Endodermal cell (in vitro differentiated cells): ENCODE measurements around the gene FBXO38. TPM values are rescaled to one million over a fixed set of nuclear protein-coding genes. Genes with fewer than 3 reads are reported as not detected.

Experiments used
- DNase-seq: peaks from one replicate; pipeline ENCODE4 v3.0.0-alpha.2; 2017
- H3K27ac ChIP-seq: 2 replicates; pipeline ENCODE4 v1.5.1; 2013; ENCODE audit warnings: mild to moderate bottlenecking, low read depth, low read length, moderate library complexity
- H3K27me3 ChIP-seq: 2 replicates; pipeline ENCODE4 v1.6.1; 2013; ENCODE audit warnings: mild to moderate bottlenecking, low read length, moderate library complexity; ENCODE audit not compliant: insufficient read depth, control insufficient read depth, poor library complexity, severe bottlenecking
- H3K36me3 ChIP-seq: 2 replicates; pipeline ENCODE4 v1.7.0; 2013; ENCODE audit warnings: mild to moderate bottlenecking, low read length, moderate library complexity; ENCODE audit not compliant: control insufficient read depth, insufficient read depth
- H3K4me1 ChIP-seq: one replicate; pipeline ENCODE4 v1.7.0; 2013; ENCODE audit warnings: low read length; ENCODE audit not compliant: control insufficient read depth, insufficient read depth
- H3K4me3 ChIP-seq: 2 replicates; pipeline ENCODE4 v1.5.1; 2013; ENCODE audit warnings: mild to moderate bottlenecking, low read length, moderate library complexity
- H3K9ac ChIP-seq: 2 replicates; pipeline ENCODE4 v1.6.1; 2013; ENCODE audit warnings: mild to moderate bottlenecking, low read length, moderate library complexity; ENCODE audit not compliant: poor library complexity, severe bottlenecking; ENCODE audit errors: extremely low read depth
- H3K9me3 ChIP-seq: 2 replicates; pipeline ENCODE4 v1.6.1; 2013; ENCODE audit warnings: mild to moderate bottlenecking, low read length, moderate library complexity; ENCODE audit not compliant: control insufficient read depth
- H3K27ac Mint-ChIP-seq: 2 replicates; pipeline ENCODE4 v1.8.0; 2020; ENCODE audit warnings: mixed read lengths
- H3K27me3 Mint-ChIP-seq: 2 replicates; pipeline ENCODE4 v1.8.0; 2021; ENCODE audit warnings: mild to moderate bottlenecking, mixed read lengths; ENCODE audit not compliant: insufficient read depth
- H3K36me3 Mint-ChIP-seq: 2 replicates; pipeline ENCODE4 v1.8.0; 2020; ENCODE audit warnings: low read depth, mixed read lengths
- H3K4me1 Mint-ChIP-seq: 2 replicates; pipeline ENCODE4 v1.8.0; 2020; ENCODE audit warnings: mixed read lengths
- H3K4me3 Mint-ChIP-seq: 2 replicates; pipeline ENCODE4 v1.8.0; 2020; ENCODE audit warnings: mild to moderate bottlenecking, moderate library complexity, mixed read lengths
- H3K9me3 Mint-ChIP-seq: 2 replicates; pipeline ENCODE4 v1.8.0; 2020; ENCODE audit warnings: mild to moderate bottlenecking, mixed read lengths
- WGBS, 2 experiments: methylation state at CpG; one replicate each; pipeline versions ENCODE4 v1.1.5 to v1.1.7; 2013; ENCODE audit warnings: missing lambda C conversion rate in 2 of 2, mixed read lengths in 1 of 2; ENCODE audit not compliant: insufficient coverage in 1 of 2, insufficient read length in 1 of 2; 5-methylcytosine and 5-hydroxymethylcytosine counted together
- total RNA-seq, 2 donors: library from RNA; stranded (reverse); fragmentation: NEBNext Ultra II Directional in 1 of 2; extraction: Animal tissue kit (Norgen Biotek cat#: 25700) in 1 of 2; gene quantifications; 2 replicates in 1 of 2; 3 replicates in 1 of 2; pipeline ENCODE4 v1.2.1, GENCODE V29; 2021
- TF ChIP-seq, protein P1 (sequence below): fragments of 200-600 bp; sonication (generic); conservative IDR thresholded peaks from 2 replicates; pipeline ENCODE4 v1.5.0; 2021; ENCODE audit warnings: antibody characterized with exemption, mild to moderate bottlenecking

Gene FBXO38
- total RNA-seq, 2 donors from 2014 or later, result 45.4 to 49.7 TPM

DNA sequence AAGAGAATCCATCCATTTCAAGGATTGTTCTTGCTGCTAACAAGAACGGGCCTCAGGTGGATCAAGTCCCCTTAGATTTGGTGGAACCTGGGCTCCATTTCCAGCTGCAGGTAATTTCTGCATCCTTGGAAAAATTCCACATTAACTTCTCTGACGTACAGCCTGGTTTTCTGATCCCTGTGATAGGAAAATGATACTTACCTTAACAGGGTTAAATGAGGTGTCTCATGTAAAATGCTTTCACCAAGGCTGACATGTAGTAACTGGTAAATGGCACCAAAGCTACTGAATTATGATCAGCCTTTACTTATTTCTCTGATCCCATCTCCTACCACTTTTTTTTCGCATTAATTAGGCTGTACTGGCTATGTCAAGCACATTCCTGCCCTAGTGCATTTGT lies 93.7 kb downstream of the FBXO38 start:
- TF ChIP-seq, protein P1, sequence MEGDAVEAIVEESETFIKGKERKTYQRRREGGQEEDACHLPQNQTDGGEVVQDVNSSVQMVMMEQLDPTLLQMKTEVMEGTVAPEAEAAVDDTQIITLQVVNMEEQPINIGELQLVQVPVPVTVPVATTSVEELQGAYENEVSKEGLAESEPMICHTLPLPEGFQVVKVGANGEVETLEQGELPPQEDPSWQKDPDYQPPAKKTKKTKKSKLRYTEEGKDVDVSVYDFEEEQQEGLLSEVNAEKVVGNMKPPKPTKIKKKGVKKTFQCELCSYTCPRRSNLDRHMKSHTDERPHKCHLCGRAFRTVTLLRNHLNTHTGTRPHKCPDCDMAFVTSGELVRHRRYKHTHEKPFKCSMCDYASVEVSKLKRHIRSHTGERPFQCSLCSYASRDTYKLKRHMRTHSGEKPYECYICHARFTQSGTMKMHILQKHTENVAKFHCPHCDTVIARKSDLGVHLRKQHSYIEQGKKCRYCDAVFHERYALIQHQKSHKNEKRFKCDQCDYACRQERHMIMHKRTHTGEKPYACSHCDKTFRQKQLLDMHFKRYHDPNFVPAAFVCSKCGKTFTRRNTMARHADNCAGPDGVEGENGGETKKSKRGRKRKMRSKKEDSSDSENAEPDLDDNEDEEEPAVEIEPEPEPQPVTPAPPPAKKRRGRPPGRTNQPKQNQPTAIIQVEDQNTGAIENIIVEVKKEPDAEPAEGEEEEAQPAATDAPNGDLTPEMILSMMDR, result no peak
- peaks cover 27% of the 10 kb centered on the region for H3K27me3 ChIP-seq
- Mint-ChIP-seq H3K9me3 (no peaks in the 10 kb centered on the region), H3K4me1 (no peaks in the 10 kb centered on the region), H3K27me3 (peaks cover 8% of the 10 kb centered on the region), H3K36me3 (no peaks in the 10 kb centered on the region), H3K4me3 (no peak overlapping the region), H3K27ac (no peak overlapping the region)
- DNase-seq, result no peak
- no peaks in the 10 kb centered on the region for H3K36me3 ChIP-seq
- no peak overlapping the region for H3K27ac ChIP-seq
- no peaks in the 10 kb centered on the region for H3K9me3 ChIP-seq
- H3K4me3 ChIP-seq, result no peak overlapping the region
- WGBS, 2 experiments, result 89 to 92% methylated on average over 3 of the region's 3 CpGs
- H3K4me1 ChIP-seq, result no peaks in the 10 kb centered on the region
- no peak overlapping the region for H3K9ac ChIP-seq

DNA sequence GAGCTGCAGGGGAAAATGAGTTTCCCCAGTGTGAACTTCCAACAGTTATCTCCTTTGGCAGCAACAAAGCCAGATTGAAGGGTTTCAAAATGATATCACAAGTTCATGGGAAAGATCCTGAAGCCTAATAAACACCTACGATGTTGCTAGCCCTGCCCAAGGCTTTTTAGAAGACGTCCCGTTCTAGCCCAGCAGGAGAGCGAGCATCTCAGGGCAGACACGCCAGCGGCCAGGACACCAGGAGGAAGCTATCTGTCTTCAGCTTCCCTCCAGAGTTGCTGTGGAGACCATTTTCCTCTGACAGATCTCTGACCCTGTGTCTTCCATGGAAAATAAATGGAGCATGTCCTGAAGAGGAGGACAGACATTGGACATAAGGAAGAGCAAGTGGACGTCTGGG lies 98.4 kb downstream of the FBXO38 start:
- TF ChIP-seq, protein P1, result no peak
- no peak overlapping the region for H3K4me3 ChIP-seq
- H3K9me3 Mint-ChIP-seq, result no peaks in the 10 kb centered on the region
- H3K4me3 Mint-ChIP-seq, result no peak overlapping the region
- H3K27ac Mint-ChIP-seq, result no peak overlapping the region
- no peak overlapping the region for H3K9ac ChIP-seq
- H3K27me3 ChIP-seq, result peaks cover 26% of the 10 kb centered on the region
- no peak overlapping the region for H3K27ac ChIP-seq
- no peaks in the 10 kb centered on the region for H3K36me3 Mint-ChIP-seq
- no peaks in the 10 kb centered on the region for H3K36me3 ChIP-seq
- DNase-seq, result peak; percentile 55
- no peaks in the 10 kb centered on the region for H3K4me1 Mint-ChIP-seq
- WGBS, 2 experiments, result 86 to 87% methylated on average over 7 of the region's 7 CpGs
- no peaks in the 10 kb centered on the region for H3K9me3 ChIP-seq
- no peaks in the 10 kb centered on the region for H3K4me1 ChIP-seq
- H3K27me3 Mint-ChIP-seq, result peaks cover 38% of the 10 kb centered on the region

DNA sequence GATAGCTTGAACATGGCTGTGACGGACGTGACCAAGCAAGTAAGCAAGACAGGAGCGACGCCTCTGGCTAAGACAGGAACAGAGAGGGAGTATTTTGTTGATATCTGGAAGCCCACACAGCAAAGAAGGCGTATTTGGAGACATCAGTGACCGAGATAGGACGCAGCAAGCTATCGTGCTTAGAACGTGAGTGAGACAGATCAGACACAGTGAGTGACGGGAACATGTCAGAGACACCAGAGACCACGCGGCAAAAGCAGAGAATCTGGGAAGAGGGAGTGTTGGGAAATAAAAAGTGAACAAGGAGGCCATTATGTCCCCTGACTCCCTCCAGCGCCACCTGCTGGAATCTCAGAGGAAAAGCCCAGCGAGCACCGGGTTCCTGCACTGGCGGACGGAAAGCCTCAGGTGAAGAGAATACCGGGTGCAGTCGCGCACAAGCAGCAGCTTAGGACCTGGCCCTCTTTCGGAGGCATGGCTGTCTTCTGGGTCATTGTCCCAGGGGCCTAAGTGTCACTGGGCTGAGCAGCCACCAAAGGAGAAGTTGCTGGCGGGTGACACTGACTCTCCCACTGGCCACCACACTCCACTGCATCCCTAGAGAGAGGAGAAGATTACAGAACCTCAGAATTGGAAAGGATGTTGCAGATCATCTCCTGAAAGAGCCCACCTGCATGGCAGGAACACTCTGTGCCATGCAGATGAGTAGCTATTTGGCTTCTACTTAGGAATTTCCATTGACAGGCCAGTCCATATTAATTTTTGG lies 99.1 kb downstream of the FBXO38 start:
- Histone ChIP-seq H3K27me3 (peaks cover 28% of the 10 kb centered on the region), H3K27ac (no peak overlapping the region), H3K4me3 (no peak overlapping the region), H3K9me3 (no peaks in the 10 kb centered on the region), H3K9ac (no peak overlapping the region), H3K4me1 (no peaks in the 10 kb centered on the region), H3K36me3 (no peaks in the 10 kb centered on the region)
- TF ChIP-seq, protein P1, result peak; percentile 95
- H3K4me1 Mint-ChIP-seq, result no peaks in the 10 kb centered on the region
- H3K4me3 Mint-ChIP-seq, result peak overlapping the region; percentile 41
- no peaks in the 10 kb centered on the region for H3K36me3 Mint-ChIP-seq
- 66 to 81% methylated on average over 16 to 22 of the region's 22 CpGs for WGBS, 2 experiments
- no peaks in the 10 kb centered on the region for H3K9me3 Mint-ChIP-seq
- no peak overlapping the region for H3K27ac Mint-ChIP-seq
- peak; percentile 95 for DNase-seq
- peaks cover 42% of the 10 kb centered on the region for H3K27me3 Mint-ChIP-seq
